Measurements from ENCODE around the gene NME3. TPM values are rescaled to one million over a fixed set of nuclear protein-coding genes. Genes with fewer than 3 reads are reported as not detected.

The NME3 gene
- total and polyA plus RNA-seq, 2 of the 13 experiments (the other 11 are each of a cell fraction or from before 2014, with no cell fraction given): 10.4 to 15.9 TPM

GRCh38 chr16:1810536-1810935 is 39.2 kb upstream of the NME3 start:
- intact Hi-C loops (cut with micrococcal nuclease; ENCODE audit: unreplicated experiment) (loop anchor here (5.0 kb wide), 1 partner anchor 38 kb away; the partner anchor contains the start of genes EME2, MRPS34 and NME3), in situ Hi-C loops (cut with HindIII; ENCODE audit: extremely low pct_ligation_motif_present, low pct_unique_long_range_greater_than_20kb) (no loop called here)
- H3K9ac ChIP-seq (ENCODE audit: insufficient read depth, low read depth, low read length): no peak overlapping the region
- no peak overlapping the region for H3K27ac ChIP-seq (ENCODE audit: extremely low read length, insufficient read depth, low read length)
- H3K36me3 ChIP-seq (replicated peaks in 1 of 2; ENCODE audit: control insufficient read depth in 1 of 2, insufficient read depth in 2 of 2, low read length in 2 of 2): peaks cover 11 to 31% of the 10 kb centered on the region in 2 experiments; a peak in 4 of 5 replicates
- CTCF ChIA-PET (ENCODE audit: low intra/inter-chr PET ratio, low total read pairs): no interaction called here
- no peaks in the 10 kb centered on the region for H3K9me3 ChIP-seq (ENCODE audit: low read length)
- TF ChIP-seq SIN3B (IDR thresholded peaks at IDR 0.05; ENCODE audit: low read length) (no peak), ZNF879 (CRISPR knock-in tag; IDR thresholded peaks at IDR 0.05) (no peak), RBFOX2 (IDR thresholded peaks at IDR 0.05; ENCODE audit: low read depth, low read length) (0 out of 2 replicates have a peak, but pooled peaks have one; percentile 30)
- no peak for FAIRE-seq
- no peaks in the 10 kb centered on the region for H3K79me2 ChIP-seq (ENCODE audit: insufficient read depth, low read length)
- no peak for ATAC-seq
- H3K4me2 ChIP-seq (ENCODE audit: low read depth, low read length): no peak overlapping the region
- POLR2A ChIA-PET: no interaction called here
- no peak for DNase-seq (ENCODE audit: low spot score)
- no peaks in the 10 kb centered on the region for H3K27me3 ChIP-seq (ENCODE audit: control insufficient read depth in 1 of 2, insufficient read depth in 2 of 2, low read length in 2 of 2)
- H4K20me1 ChIP-seq (ENCODE audit: insufficient read depth, low read length): peaks cover 5% of the 10 kb centered on the region; the same call in 1 of the 2 replicates
- BruUV-seq (replicated peaks): no TSS peak
- H2AFZ ChIP-seq (ENCODE audit: low read length): no peak overlapping the region
- peaks cover 10% of the 10 kb centered on the region for H3K4me1 ChIP-seq (ENCODE audit: insufficient read depth, low read length)
- no peak overlapping the region for H3K4me3 ChIP-seq (replicated peaks in 1 of 3; ENCODE audit: insufficient read depth in 1 of 3, low read depth in 2 of 3, low read length in 3 of 3)
- WGBS (ENCODE audit: low lambda C conversion rate): 100% methylated on average over 8 of the region's 16 CpGs

- peaks cover 11 to 27% of the 10 kb centered on the region in 2 experiments; a peak in 4 of 5 replicates for H3K36me3 ChIP-seq (replicated peaks in 1 of 2; ENCODE audit: control insufficient read depth in 1 of 2, insufficient read depth in 2 of 2, low read length in 2 of 2)
- no TSS peak for BruUV-seq (replicated peaks)
- no peak for DNase-seq (ENCODE audit: low spot score)
- POLR2A ChIA-PET: no interaction called here
- no peak overlapping the region for H3K4me3 ChIP-seq (replicated peaks in 1 of 3; ENCODE audit: insufficient read depth in 1 of 3, low read depth in 2 of 3, low read length in 3 of 3)
- H3K4me2 ChIP-seq (ENCODE audit: low read depth, low read length): no peak overlapping the region
- no peak for ATAC-seq
- intact Hi-C loops (cut with micrococcal nuclease; ENCODE audit: unreplicated experiment): loop anchor here (5.0 kb wide), 1 partner anchor 38 kb away; the partner anchor contains the start of genes EME2, MRPS34 and NME3
- CTCF ChIA-PET (ENCODE audit: low intra/inter-chr PET ratio, low total read pairs): no interaction called here
- peaks cover 5% of the 10 kb centered on the region; the same call in 1 of the 2 replicates for H4K20me1 ChIP-seq (ENCODE audit: insufficient read depth, low read length)
- in situ Hi-C loops (cut with HindIII; ENCODE audit: extremely low pct_ligation_motif_present, low pct_unique_long_range_greater_than_20kb): no loop called here
- peaks cover 10% of the 10 kb centered on the region for H3K4me1 ChIP-seq (ENCODE audit: insufficient read depth, low read length)
- H2AFZ ChIP-seq (ENCODE audit: low read length): no peak overlapping the region
- 95% methylated on average over 16 of the region's 16 CpGs for WGBS (ENCODE audit: low lambda C conversion rate)
- no peak overlapping the region for H3K27ac ChIP-seq (ENCODE audit: extremely low read length, insufficient read depth, low read length)
- no peaks in the 10 kb centered on the region for H3K79me2 ChIP-seq (ENCODE audit: insufficient read depth, low read length)
- no peak overlapping the region for H3K9ac ChIP-seq (ENCODE audit: insufficient read depth, low read depth, low read length)
- no peaks in the 10 kb centered on the region for H3K27me3 ChIP-seq (ENCODE audit: control insufficient read depth in 1 of 2, insufficient read depth in 2 of 2, low read length in 2 of 2)
- H3K9me3 ChIP-seq (ENCODE audit: low read length): no peaks in the 10 kb centered on the region
- no peak for FAIRE-seq
- TF ChIP-seq HINFP (CRISPR knock-in tag; IDR thresholded peaks at IDR 0.05; ENCODE audit: low read depth) (no peak), KLF16 (CRISPR knock-in tag; IDR thresholded peaks at IDR 0.05) (no peak), E2F1 (CRISPR knock-in tag; IDR thresholded peaks at IDR 0.05) (no peak), USF2 (IDR thresholded peaks at IDR 0.05; ENCODE audit: low read depth, low read length) (no peak), USF2 (CRISPR knock-in tag; IDR thresholded peaks at IDR 0.05; ENCODE audit: borderline replicate concordance) (no peak)
These were observed 38.8 kb upstream of the NME3 start for GRCh38 chr16:1810106-1810505.

All from HepG2 (cell line).